ENCODE measurements around the gene COX6A1.
A peak's percentile ranks its signal among the peaks of the same experiment; 100 is the strongest.

The COX6A1 gene

DNA sequence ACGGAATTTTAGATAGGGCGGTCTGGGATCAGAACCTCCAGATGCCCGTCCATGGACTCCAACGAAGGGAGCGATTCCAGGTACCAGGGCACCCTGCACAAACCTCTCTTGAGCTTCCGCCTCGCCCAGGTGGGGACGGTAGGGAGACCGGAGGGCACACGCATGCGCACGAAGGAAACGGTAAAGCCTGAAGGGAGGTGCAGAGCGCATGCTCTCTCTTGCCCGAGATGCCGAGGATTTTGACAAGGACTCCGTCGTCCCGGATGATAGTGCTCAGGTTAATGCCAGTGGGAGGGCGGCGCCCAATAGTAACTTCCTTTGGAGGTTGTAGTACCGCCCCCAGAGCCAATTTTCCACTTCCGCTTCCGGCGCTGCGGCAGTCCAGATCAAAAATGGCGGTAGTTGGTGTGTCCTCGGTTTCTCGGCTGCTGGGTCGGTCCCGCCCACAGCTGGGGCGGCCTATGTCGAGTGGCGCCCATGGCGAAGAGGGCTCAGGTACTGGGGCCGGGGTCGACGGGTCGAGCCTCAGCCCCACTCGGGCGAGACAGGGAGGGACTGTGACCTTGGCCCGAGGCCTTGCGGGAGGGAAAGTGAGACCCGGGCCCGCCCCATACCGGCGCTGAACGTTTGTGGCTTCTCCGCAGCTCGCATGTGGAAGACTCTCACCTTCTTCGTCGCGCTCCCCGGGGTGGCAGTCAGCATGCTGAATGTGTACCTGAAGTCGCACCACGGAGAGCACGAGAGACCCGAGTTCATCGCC, at the start of gene COX6A1:
Gene COX6A1, plus strand, starts transcription at position 379 of the 760 bp plus-strand sequence. Its CDS starts 14 bp downstream, at position 393.
- peak; percentile 96 for DNase-seq

- no peak for DNase-seq
These were observed 49.0 kb upstream of the COX6A1 start for GRCh38 chr12:120388691-120389481.

GRCh38 chr12:120390540-120391120, 47.3 kb upstream of the COX6A1 start:
- no peak for DNase-seq

- DNase-seq = no peak
These were observed 43.2 kb upstream of the COX6A1 start for GRCh38 chr12:120394483-120395367.

GRCh38 chr12:120397824-120398540, 39.9 kb upstream of the COX6A1 start:
- no peak for DNase-seq

GRCh38 chr12:120399531-120399930, 38.4 kb upstream of the COX6A1 start:
- DNase-seq = no peak

- no peak for DNase-seq
These were observed 35.7 kb upstream of the COX6A1 start for GRCh38 chr12:120402217-120402616.

GRCh38 chr12:120403869-120404268, 34.0 kb upstream of the COX6A1 start:
- no peak for DNase-seq

DNA sequence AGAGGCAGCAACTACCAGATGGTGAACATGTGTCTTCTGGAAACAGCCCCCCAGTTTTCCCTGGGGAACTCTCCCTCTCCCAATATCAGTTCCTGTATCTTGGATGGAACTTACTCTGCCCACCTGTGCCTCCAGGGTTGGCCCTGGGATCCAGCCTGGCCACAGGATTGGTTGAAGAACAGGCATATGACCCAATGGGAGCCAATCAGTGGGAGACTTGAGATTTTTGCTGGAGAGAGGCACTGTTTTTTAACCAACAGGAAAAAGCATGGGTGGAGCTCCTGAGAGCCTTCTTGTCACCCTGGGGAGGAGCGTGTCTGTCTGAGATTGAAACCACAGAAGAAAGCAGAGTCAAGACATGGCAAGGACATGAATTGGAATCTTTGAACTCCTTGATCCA, 33.6 kb upstream of the COX6A1 start:
- no peak for DNase-seq

- DNase-seq = no peak
These were observed 31.8 kb upstream of the COX6A1 start for GRCh38 chr12:120406069-120406468.

GRCh38 chr12:120406553-120406952, 31.4 kb upstream of the COX6A1 start:
- no peak for DNase-seq

DNA sequence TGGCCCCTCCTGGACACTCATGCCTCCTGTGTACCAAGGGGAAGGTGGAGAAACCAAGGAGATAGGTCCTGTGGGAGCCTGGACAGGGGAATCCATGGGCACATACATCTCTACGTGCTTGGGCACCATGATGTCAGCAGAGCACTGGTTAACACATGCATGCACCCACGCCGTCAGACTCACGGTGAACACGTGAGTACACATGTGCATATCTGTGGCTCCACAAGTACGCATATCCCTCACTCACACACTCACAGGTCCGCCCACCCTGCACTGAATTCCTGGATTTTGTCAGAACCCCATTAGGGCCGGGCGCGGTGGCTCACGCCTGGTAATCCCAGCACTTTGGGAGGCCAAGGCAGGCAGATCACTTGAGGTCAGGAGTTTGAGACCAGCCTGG, 29.1 kb upstream of the COX6A1 start:
- no peak for DNase-seq

- DNase-seq = no peak
These were observed 25.5 kb upstream of the COX6A1 start for GRCh38 chr12:120412421-120412820.

DNA sequence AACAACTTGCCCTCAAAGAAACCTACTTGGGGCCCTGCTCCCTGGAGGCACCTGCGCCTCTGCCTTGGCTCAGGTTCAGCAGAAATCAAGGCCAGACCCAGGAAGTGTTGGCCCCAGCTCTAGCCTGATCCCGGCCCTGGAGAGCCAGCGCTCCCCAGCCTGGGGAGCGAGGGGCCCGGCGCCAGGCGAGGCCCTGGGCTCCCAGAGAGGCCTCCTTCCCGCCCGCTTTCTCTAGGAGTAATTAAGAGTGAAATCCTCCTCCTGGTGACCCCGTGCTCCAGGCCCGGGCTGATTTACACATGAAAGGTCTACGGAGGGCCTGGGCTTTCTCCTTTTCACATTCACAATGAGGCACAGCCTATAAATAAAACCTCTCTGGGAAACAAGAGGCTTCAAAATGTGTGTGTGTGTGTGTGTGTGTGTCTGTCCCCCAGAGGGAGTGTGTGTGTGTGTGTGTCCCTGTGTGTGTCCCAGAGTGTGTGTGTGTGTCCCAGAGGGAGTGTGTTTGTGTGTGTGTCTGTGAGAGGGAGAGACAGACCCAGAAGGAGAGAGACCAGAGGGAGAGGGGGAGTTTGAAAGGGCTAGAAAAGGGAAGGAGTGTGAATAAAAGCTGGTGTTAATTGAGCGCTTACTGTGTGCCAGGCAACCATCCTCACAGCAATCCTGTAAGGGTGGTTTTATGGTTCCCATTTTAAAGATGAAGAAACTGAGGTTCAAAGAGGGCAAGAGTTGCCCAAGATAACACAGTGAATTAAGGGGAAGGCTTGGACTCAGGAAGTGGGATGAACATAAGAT, 23.8 kb upstream of the COX6A1 start:
- no peak for DNase-seq

GRCh38 chr12:120416490-120417216, 21.3 kb upstream of the COX6A1 start:
- DNase-seq = no peak

- DNase-seq = no peak
These were observed 19.9 kb upstream of the COX6A1 start for GRCh38 chr12:120417917-120418580.

DNA sequence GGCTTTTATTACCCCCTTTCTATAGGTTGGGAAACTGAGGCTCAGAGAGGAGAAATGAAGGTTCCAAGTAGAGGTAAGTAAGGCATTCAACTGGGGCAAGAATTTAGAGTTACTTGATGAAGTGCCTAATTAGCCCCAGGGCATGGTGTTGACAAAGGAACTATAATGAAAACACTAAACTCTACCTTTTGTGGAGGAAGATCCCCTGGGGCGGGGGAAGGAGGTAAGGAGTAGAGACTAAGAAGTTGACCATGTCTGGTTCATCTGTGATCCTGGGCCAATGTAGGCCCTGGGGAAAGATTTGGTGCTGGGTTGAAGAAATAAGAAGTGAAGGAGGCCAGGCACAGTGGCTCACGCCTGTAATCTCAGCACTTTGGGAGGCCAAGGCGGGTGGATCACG, 16.2 kb upstream of the COX6A1 start:
- no peak for DNase-seq

DNA sequence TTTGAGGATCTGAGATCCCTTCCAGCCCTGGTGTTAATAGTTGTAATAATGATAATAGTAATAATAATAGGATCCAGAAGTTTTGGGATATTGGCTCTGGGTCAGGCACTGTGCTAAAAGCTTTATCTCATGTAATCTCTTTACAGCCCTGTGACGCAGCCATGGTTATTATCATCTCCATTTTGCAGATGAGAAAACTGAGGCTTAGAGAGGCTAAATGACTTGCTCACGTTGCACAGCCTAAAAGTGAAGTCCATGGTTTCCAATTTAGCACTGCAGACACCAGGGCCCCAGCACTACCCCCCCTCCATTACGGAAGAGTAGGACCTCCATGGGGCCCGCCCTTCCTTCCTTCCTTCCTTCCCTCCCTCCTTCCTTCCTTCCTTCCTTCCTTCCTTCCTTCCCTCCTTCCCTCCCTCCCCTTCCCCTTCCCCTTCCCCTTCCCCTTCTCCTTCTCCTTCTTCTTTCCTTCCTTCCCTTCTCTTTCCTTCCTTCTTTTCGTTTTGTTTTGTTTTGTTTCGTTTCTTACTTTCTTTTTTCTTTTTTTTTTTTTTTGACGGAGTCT, 14.9 kb upstream of the COX6A1 start:
- DNase-seq = no peak

DNA sequence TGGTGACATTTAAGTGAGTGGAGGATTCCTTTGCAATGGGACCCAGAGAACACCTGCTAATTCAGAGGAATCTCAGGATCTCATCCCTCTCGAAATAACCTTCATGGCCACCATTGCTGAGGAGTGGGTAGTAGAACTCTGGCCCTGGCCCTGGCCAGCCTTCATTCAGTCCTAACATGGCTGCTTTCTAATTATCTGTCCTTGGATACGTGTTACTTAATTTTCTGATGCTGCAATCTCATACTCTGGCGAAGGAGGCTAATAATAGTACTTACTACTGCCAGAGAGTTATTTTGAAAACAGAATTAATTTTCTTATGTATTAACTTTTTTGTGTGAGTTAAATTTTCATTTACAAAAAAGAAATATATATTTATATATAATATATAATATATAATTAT, 12.1 kb upstream of the COX6A1 start:
- no peak for DNase-seq
